Heart left ventricle (tissue), 16 donors: ENCODE data around the gene VRTN. TPM values are rescaled to one million over a fixed set of nuclear protein-coding genes. Genes with fewer than 3 reads are reported as not detected.

Source experiments
- ATAC-seq, 4 donors: fragments of 200-7000 bp; cut with Tn5 transposase; one replicate each; pipeline ENCODE4 v1.9.1; 2020 to 2022; ENCODE audit warnings: moderate library complexity in 4 of 4, mild to moderate bottlenecking in 3 of 4, moderate number of reproducible peaks in 1 of 4
- DNase-seq, 5 donors: peaks; one replicate each; pipeline ENCODE4 v3.0.0-alpha.2; 2020
- H3K27ac ChIP-seq, 12 donors: fragments of 200-600 bp; sonication (generic) in 4 of 12; one replicate each; pipeline versions ENCODE4 v1.5.0 to v1.8.0; 2016 to 2022; ENCODE audit warnings: mild to moderate bottlenecking in 2 of 12
- H3K27me3 ChIP-seq, 9 donors: fragments of 200-600 bp; sonication (generic) in 2 of 9; one replicate each; pipeline versions ENCODE4 v1.5.1 to v1.8.0; 2016 to 2022; ENCODE audit warnings: mild to moderate bottlenecking in 3 of 9
- H3K36me3 ChIP-seq, 9 donors: fragments of 200-600 bp; sonication (generic) in 2 of 9; one replicate each; pipeline versions ENCODE4 v1.5.0 to v1.8.0; 2018 to 2022; ENCODE audit warnings: mild to moderate bottlenecking in 2 of 9
- H3K4me1 ChIP-seq, 12 donors: fragments of 200-600 bp; sonication (generic) in 4 of 12; one replicate each; pipeline versions ENCODE4 v1.5.0 to v1.8.0; 2016 to 2022; ENCODE audit warnings: mild to moderate bottlenecking in 3 of 12
- H3K4me3 ChIP-seq, 12 donors: fragments of 200-600 bp; sonication (generic) in 4 of 12; one replicate each; pipeline versions ENCODE4 v1.5.0 to v1.8.0; 2017 to 2022; ENCODE audit warnings: mild to moderate bottlenecking in 9 of 12, moderate library complexity in 4 of 12
- H3K9me3 ChIP-seq, 12 donors: fragments of 200-600 bp; sonication (generic) in 4 of 12; one replicate each; pipeline versions ENCODE4 v1.5.0 to v1.8.0; 2016 to 2022; ENCODE audit warnings: mild to moderate bottlenecking in 1 of 12
- POLR2A ChIP-seq, 2 donors: fragments of 450-650 bp; IDR thresholded peaks; one replicate each; pipeline ENCODE4 v1.6.1; 2017; ENCODE audit warnings: antibody characterized with exemption in 2 of 2, mild to moderate bottlenecking in 2 of 2, moderate library complexity in 2 of 2
- WGBS, 4 donors: extraction: QIAGEN DNeasy Blood & Tissue Kit in 2 of 4; methylation state at CpG; one replicate each; pipeline versions ENCODE4 v1.1.5 to v1.1.7; 2013 to 2018; 5-methylcytosine and 5-hydroxymethylcytosine counted together
- intact Hi-C, 10 donors: fragments of 100-400 bp; cut with DNase I; formaldehyde crosslinking; loops; one replicate each; pipeline versions ENCODE4 v1.11.1 to v1.14.2; 2022
- polyA plus RNA-seq, 2 donors: library from polyadenylated mRNA; stranded (reverse); fragments of 200-250 nt; gene quantifications; one replicate each; pipeline ENCODE4 v1.2.3, GENCODE V29; 2013
- total RNA-seq, 9 donors: library from RNA; depleted of rRNA in 2 of 9; stranded (reverse); fragments of >200 nt in 2 of 9; fragmentation: NEBNext Ultra II Directional in 3 of 9; extraction: Animal tissue kit (Norgen Biotek cat#: 25700) in 3 of 9; gene quantifications; one replicate each; pipeline versions ENCODE4 v1.1.0 to v1.2.4, GENCODE V29; 2016 to 2023
- TF ChIP-seq, protein P1 (sequence below), 12 donors: fragments of 200-600 bp; sonication (generic) in 4 of 12; IDR thresholded peaks; one replicate each; pipeline versions ENCODE4 v1.5.0 to v1.8.0; 2018 to 2022; ENCODE audit warnings: antibody characterized with exemption in 12 of 12, mild to moderate bottlenecking in 5 of 12
- donor health status: ischemic (EF 13 %, LVEDD 7.1; RV severe dilation, severe dysfunction).
- donor health status: healthy with polysubstance abuse.
- donor health status: DM: no; HTN: yes; CAD: no.
- donor health status: DM: no; HTN: no; CAD: no.
- donor health status: ischemic (EF 25% LVEDD 6.9; RV normal size, moderate dysfunction).
- donor health status: ischemic (EF 25% LVEDD 5.7; RV mildly dilated, moderate dysfunction).
- donor health status: healthy.
- donor health status: DM: yes; HTN: yes; CAD: no.
- donor health status: ischemic (EF 35%, LVEDD 5.7; RV mildly dilated, moderate dysfunction).
- donor health status: nonischemic (EF 11% LVEDD 7.7; RV severe dilation, severe dysfunction).
- donor health status: DM: yes; HTN: yes; CAD: no.
- donor health status: PGD.
- donor health status: ischemic (EF 29% LVEDD 5.4; RV normal size, mild dysfunction).
- donor health status: nonischemic (EF 23%, LVEDD 6.1; RV moderate dilation, normal function).

VRTN gene
- total and polyA plus RNA-seq, 11 donors = not detected

- H3K4me3 ChIP-seq = no peak overlapping the region
- WGBS, 4 donors = 92 to 94% (median 93%) methylated on average over 5 of the region's 5 CpGs
- H3K27ac ChIP-seq = no peak overlapping the region
- ATAC-seq (no peak), DNase-seq (no peak)
- H3K9me3 ChIP-seq = no peaks in the 10 kb centered on the region
- H3K4me1 ChIP-seq = peaks cover 0 to 4% (median 0%) of the 10 kb centered on the region in 12 donors
- intact Hi-C loops = no loop called here
- no peaks in the 10 kb centered on the region for H3K36me3 ChIP-seq
- no peak for TF ChIP-seq POLR2A (IDR thresholded peaks at IDR 0.05)
- TF ChIP-seq, protein P1, sequence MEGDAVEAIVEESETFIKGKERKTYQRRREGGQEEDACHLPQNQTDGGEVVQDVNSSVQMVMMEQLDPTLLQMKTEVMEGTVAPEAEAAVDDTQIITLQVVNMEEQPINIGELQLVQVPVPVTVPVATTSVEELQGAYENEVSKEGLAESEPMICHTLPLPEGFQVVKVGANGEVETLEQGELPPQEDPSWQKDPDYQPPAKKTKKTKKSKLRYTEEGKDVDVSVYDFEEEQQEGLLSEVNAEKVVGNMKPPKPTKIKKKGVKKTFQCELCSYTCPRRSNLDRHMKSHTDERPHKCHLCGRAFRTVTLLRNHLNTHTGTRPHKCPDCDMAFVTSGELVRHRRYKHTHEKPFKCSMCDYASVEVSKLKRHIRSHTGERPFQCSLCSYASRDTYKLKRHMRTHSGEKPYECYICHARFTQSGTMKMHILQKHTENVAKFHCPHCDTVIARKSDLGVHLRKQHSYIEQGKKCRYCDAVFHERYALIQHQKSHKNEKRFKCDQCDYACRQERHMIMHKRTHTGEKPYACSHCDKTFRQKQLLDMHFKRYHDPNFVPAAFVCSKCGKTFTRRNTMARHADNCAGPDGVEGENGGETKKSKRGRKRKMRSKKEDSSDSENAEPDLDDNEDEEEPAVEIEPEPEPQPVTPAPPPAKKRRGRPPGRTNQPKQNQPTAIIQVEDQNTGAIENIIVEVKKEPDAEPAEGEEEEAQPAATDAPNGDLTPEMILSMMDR (IDR thresholded peaks at IDR 0.05) = no peak
- H3K27me3 ChIP-seq = peaks cover 0 to 4% (median 0%) of the 10 kb centered on the region in 9 donors
Observed at GRCh38 chr14:74407801-74408154, 59.5 kb downstream of the VRTN start.

DNA sequence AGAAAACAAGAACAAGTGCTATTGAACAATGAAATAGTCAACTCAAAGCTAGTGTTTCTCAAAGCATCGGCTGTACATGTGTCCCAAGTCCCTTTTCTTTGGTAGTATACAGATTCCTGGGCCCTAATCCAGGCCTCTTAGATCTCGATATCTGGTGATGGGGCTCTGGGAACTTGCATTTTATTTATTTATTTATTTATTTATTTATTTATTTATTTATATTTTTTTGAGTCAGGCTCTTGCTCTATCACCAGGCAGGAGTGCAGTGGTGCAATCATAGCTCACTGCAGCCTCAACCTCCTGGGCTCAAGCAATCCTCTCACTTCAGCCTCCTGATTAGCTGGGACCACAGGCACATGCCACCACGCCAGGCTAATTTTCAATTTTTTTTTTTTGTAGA lies 60.6 kb downstream of the VRTN start:
- 86 to 94% (median 91%) methylated on average over 3 of the region's 3 CpGs for WGBS, 4 donors
- no peaks in the 10 kb centered on the region for H3K9me3 ChIP-seq
- H3K4me1 ChIP-seq = no peaks in the 10 kb centered on the region
- intact Hi-C loops = no loop called here
- TF ChIP-seq, protein P1 (IDR thresholded peaks at IDR 0.05) = no peak
- no peak for TF ChIP-seq POLR2A (IDR thresholded peaks at IDR 0.05)
- ATAC-seq = no peak
- H3K4me3 ChIP-seq = no peak overlapping the region
- no peak for DNase-seq
- no peaks in the 10 kb centered on the region for H3K36me3 ChIP-seq
- no peak overlapping the region for H3K27ac ChIP-seq
- peaks cover 0 to 4% (median 0%) of the 10 kb centered on the region in 9 donors for H3K27me3 ChIP-seq

GRCh38 chr14:74409441-74409840 lies 61.2 kb downstream of the VRTN start:
- TF ChIP-seq, protein P1 (IDR thresholded peaks at IDR 0.05) = no peak
- TF ChIP-seq POLR2A (IDR thresholded peaks at IDR 0.05) = no peak
- intact Hi-C loops = no loop called here

More at GRCh38 chr14:74409441-74409840, 61.2 kb downstream of the VRTN start:
- Histone ChIP-seq H3K9me3 (no peaks in the 10 kb centered on the region), H3K27ac (no peak overlapping the region), H3K36me3 (no peaks in the 10 kb centered on the region), H3K4me1 (no peaks in the 10 kb centered on the region), H3K27me3 (peaks cover 0 to 7% (median 0%) of the 10 kb centered on the region in 9 donors), H3K4me3 (no peak overlapping the region)
- ATAC-seq (no peak), DNase-seq (no peak)
- 79 to 100% (median 80%) methylated on average over 2 to 6 of the region's 6 CpGs for WGBS, 4 donors

Other genes with a start within 250 kb of the VRTN start
- under 1 TPM in 1 of 9 donors, not detected in 8; 0.08 TPM for gene VSX2, start 109.0 kb upstream of the VRTN start, total RNA-seq
- gene VSX2, start 109.0 kb upstream of the VRTN start, polyA plus RNA-seq = not detected
- 10 to 100 TPM; 11.2 to 42.9 (median 22.3) TPM for gene ABCD4, start 45.5 kb upstream of the VRTN start, total RNA-seq
- gene ABCD4, start 45.5 kb upstream of the VRTN start, polyA plus RNA-seq = 10 to 100 TPM; 16.0 to 33.0 TPM
- gene SYNDIG1L, start 77.7 kb downstream of the VRTN start, total RNA-seq = under 1 TPM in 4 of 9 donors, not detected in 5; 0.09 to 0.32 (median 0.14) TPM
- gene SYNDIG1L, start 77.7 kb downstream of the VRTN start, polyA plus RNA-seq = under 1 TPM in 1 of 2 donors, not detected in 1; 0.06 TPM
- gene NPC2, start 144.8 kb downstream of the VRTN start, total RNA-seq = 100 to 1,000 TPM in 7 of 9 donors, 10 to 100 TPM in 2; 69.4 to 374 (median 135) TPM
- gene NPC2, start 144.8 kb downstream of the VRTN start, polyA plus RNA-seq = 100 to 1,000 TPM; 126 to 145 TPM
- gene ISCA2, start 145.3 kb downstream of the VRTN start, total RNA-seq = 10 to 100 TPM; 10.8 to 45.8 (median 36.2) TPM
- gene ISCA2, start 145.3 kb downstream of the VRTN start, polyA plus RNA-seq = 10 to 100 TPM; 31.2 to 32.3 TPM